B cell (primary cell): Measurements from ENCODE around the gene NFKBIZ. TPM values are rescaled to one million over a fixed set of nuclear protein-coding genes. Genes with fewer than 3 reads are reported as not detected.

Experiments used
- ATAC-seq: fragments of 200-7000 bp; cut with Tn5 transposase; one replicate; pipeline ENCODE4 v1.10.0; 2021; ENCODE audit warnings: low read depth, mild to moderate bottlenecking, moderate number of reproducible peaks, moderate library complexity
- CTCF ChIA-PET: fragments of 350-600 bp; sonication (Branson Sonifier 250); formaldehyde crosslinking; loops from one replicate; lab custom pipeline; 2021; ENCODE audit warnings: antibody characterized with exemption, inconsistent platforms; lab: Charles Lee
- POLR2A ChIA-PET: fragments of 350-600 bp; sonication (Branson Sonifier 250); formaldehyde crosslinking; loops from one replicate; lab custom pipeline; 2021; ENCODE audit warnings: antibody characterized with exemption; lab: Charles Lee
- DNase-seq: peaks from one replicate; pipeline ENCODE4 v3.0.0; 2013
- H2AFZ ChIP-seq: 2 replicates; pipeline ENCODE4 v1.6.1; 2012; ENCODE audit warnings: mild to moderate bottlenecking, low read depth, low read length; ENCODE audit not compliant: insufficient read depth, poor library complexity, severe bottlenecking
- H3K27ac ChIP-seq, 2 donors: 1 replicate in 1 of 2; 2 replicates in 1 of 2; pipeline ENCODE4 v1.5.1; 2012 to 2013; ENCODE audit warnings: low read length in 2 of 2, mild to moderate bottlenecking in 2 of 2, moderate library complexity in 1 of 2
- H3K27me3 ChIP-seq, 4 experiments: fragments of 200-600 bp in 1 of 4; sonication (generic) in 1 of 4; replicated peaks in 1 of 4; 1 replicate in 2 of 4; 2 replicates in 2 of 4; pipeline versions ENCODE4 v1.6.1 to v1.7.0; 2013 to 2016; ENCODE audit warnings: low read length in 3 of 4, mild to moderate bottlenecking in 2 of 4, mixed read lengths in 1 of 4, moderate library complexity in 1 of 4; ENCODE audit not compliant: insufficient read depth in 4 of 4, control insufficient read depth in 3 of 4; ENCODE audit errors: control extremely low read depth in 1 of 4
- H3K36me3 ChIP-seq, 2 experiments: replicated peaks in 1 of 2; 1 replicate in 1 of 2; 2 replicates in 1 of 2; pipeline versions ENCODE4 v1.6.1 to v1.7.1; 2013; ENCODE audit warnings: low read length in 1 of 2; ENCODE audit not compliant: insufficient read depth in 2 of 2, control insufficient read depth in 1 of 2; ENCODE audit errors: control extremely low read depth in 1 of 2, extremely low read depth in 1 of 2
- H3K4me1 ChIP-seq, 2 donors: fragments of 200-600 bp in 1 of 2; sonication (generic) in 1 of 2; 1 replicate in 1 of 2; 2 replicates in 1 of 2; pipeline versions ENCODE4 v1.5.1 to v1.6.1; 2013 to 2017; ENCODE audit warnings: low read length in 2 of 2; ENCODE audit not compliant: control insufficient read depth in 2 of 2, insufficient read depth in 2 of 2
- H3K4me2 ChIP-seq: replicated peaks from 2 replicates; pipeline ENCODE3; 2012; ENCODE audit warnings: mild to moderate bottlenecking, low read depth, low read length; ENCODE audit not compliant: poor library complexity, severe bottlenecking
- H3K4me3 ChIP-seq, 5 experiments: fragments of 200-600 bp in 1 of 5; sonication (generic) in 1 of 5; 1 replicate in 3 of 5; 2 replicates in 2 of 5; pipeline versions ENCODE4 v1.5.1 to v1.7.0; 2011 to 2016; ENCODE audit warnings: low read length in 4 of 5, mild to moderate bottlenecking in 4 of 5, low read depth in 2 of 5, control low read depth in 1 of 5, moderate library complexity in 1 of 5; ENCODE audit not compliant: insufficient read depth in 1 of 5; ENCODE audit errors: control extremely low read depth in 1 of 5, extremely low read depth in 1 of 5
- H3K79me2 ChIP-seq: fragments of 200-600 bp; sonication (generic); one replicate; pipeline ENCODE4 v1.6.0; 2016; ENCODE audit warnings: low read length; ENCODE audit not compliant: control insufficient read depth, insufficient read depth
- H3K9ac ChIP-seq: fragments of 200-600 bp; sonication (generic); 2 replicates; pipeline ENCODE4 v1.6.1; 2017; ENCODE audit warnings: mild to moderate bottlenecking, low read length, moderate library complexity
- H3K9me3 ChIP-seq, 3 donors: one replicate each; pipeline versions ENCODE4 v1.6.1 to v1.7.1; 2013; ENCODE audit warnings: low read length in 2 of 3; ENCODE audit not compliant: control insufficient read depth in 2 of 3, insufficient read depth in 1 of 3; ENCODE audit errors: control extremely low read depth in 1 of 3
- H4K20me1 ChIP-seq: 2 replicates; pipeline ENCODE4 v1.6.0; 2012; ENCODE audit warnings: mild to moderate bottlenecking, low read length; ENCODE audit not compliant: insufficient read depth, control insufficient read depth, poor library complexity, severe bottlenecking
- H3K27ac Mint-ChIP-seq: one replicate; pipeline ENCODE4 v1.8.0; 2021; ENCODE audit warnings: mixed read lengths
- H3K27me3 Mint-ChIP-seq: one replicate; pipeline ENCODE4 v1.8.0; 2021; ENCODE audit warnings: mixed read lengths
- H3K4me1 Mint-ChIP-seq: one replicate; pipeline ENCODE4 v1.8.0; 2021; ENCODE audit warnings: mixed read lengths
- H3K4me3 Mint-ChIP-seq: one replicate; pipeline ENCODE4 v1.8.0; 2021; ENCODE audit warnings: mixed read lengths
- H3K9me3 Mint-ChIP-seq: one replicate; pipeline ENCODE4 v1.8.0; 2022; ENCODE audit warnings: mixed read lengths; ENCODE audit not compliant: insufficient read depth
- EZH2 ChIP-seq: IDR thresholded peaks from 2 replicates; pipeline ENCODE4 v1.6.1; 2012; ENCODE audit warnings: borderline replicate concordance, low read depth, mild to moderate bottlenecking, moderate library complexity, low read length; ENCODE audit not compliant: insufficient read depth, poor library complexity, severe bottlenecking
- WGBS: methylation state at CpG from one replicate; pipeline ENCODE4 v1.1.5; 2013; ENCODE audit warnings: missing lambda C conversion rate; ENCODE audit not compliant: insufficient coverage; 5-methylcytosine and 5-hydroxymethylcytosine counted together
- intact Hi-C: fragments of 100-400 bp; cut with micrococcal nuclease; formaldehyde crosslinking; loops from one replicate; pipeline ENCODE4 v1.10.0; 2022
- polyA plus RNA-seq: library from polyadenylated mRNA; depleted of rRNA; stranded (reverse); fragments of >200 nt; gene quantifications from 2 replicates; pipeline ENCODE4 v1.2.3, GENCODE V29; 2012
- total RNA-seq, 2 donors: library from RNA; stranded (reverse); fragments of 120-200 nt in 1 of 2; gene quantifications; 1 replicate in 1 of 2; 2 replicates in 1 of 2; pipeline versions ENCODE4 v1.2.3 to v1.2.4, GENCODE V29; 2013 to 2022
- TF ChIP-seq, protein P1 (sequence below): fragments of 200-600 bp; IDR thresholded peaks from one replicate; pipeline ENCODE4 v1.8.0; 2022; ENCODE audit warnings: antibody characterized with exemption, mild to moderate bottlenecking

The NFKBIZ gene
- total and polyA plus RNA-seq, 2 donors (not counting 1 experiment from before 2014, with no cell fraction given) = 114 to 157 TPM

GRCh38 chr3:101842935-101843330, 6.4 kb upstream of the NFKBIZ start:
- POLR2A ChIA-PET = no interaction called here
- ATAC-seq = no peak
- H3K36me3 ChIP-seq = no peaks in the 10 kb centered on the region

DNA sequence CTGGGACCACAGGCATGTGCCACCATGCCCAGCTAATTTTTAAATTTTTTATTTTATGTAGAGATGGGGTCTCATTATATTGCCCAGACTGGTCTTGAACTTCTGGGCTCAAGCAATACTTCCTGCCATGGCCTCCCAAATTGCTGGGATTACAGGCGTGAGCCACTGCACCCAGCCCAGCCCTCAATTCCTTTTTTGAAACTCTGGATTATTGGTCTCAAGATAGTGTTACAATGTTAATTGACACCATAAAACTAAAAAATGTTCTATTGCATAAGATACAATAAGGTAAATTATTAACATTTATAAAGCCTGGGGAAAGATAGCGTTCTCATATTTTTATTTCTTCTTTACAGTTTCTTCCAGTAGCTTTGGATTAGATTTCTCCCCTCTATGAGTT, 3.9 kb upstream of the NFKBIZ start:
- H3K27me3 Mint-ChIP-seq = no peaks in the 10 kb centered on the region
- CTCF ChIA-PET = interaction anchor here (0.6 to 4.0 kb wide), 3 partner anchors 17 to 380 kb away, joined by 3 to 19 read pairs (median 4); no protein-coding TSS in a partner anchor

More at GRCh38 chr3:101842935-101843330, 6.4 kb upstream of the NFKBIZ start:
- H3K9me3 ChIP-seq = peaks cover 0 to 5% (median 0%) of the 10 kb centered on the region in 3 donors
- H2AFZ ChIP-seq = no peak overlapping the region
- H3K79me2 ChIP-seq = peaks cover 78% of the 10 kb centered on the region
- H3K27ac ChIP-seq = no peak overlapping the region
- intact Hi-C loops = no loop called here
- no peak overlapping the region for H3K4me3 ChIP-seq
- CTCF ChIA-PET = interaction anchor here (0.9 to 2.2 kb wide), 5 partner anchors 28 to 382 kb away, joined by 4 to 10 read pairs (median 5); no protein-coding TSS in a partner anchor
- H3K27me3 Mint-ChIP-seq = no peaks in the 10 kb centered on the region
- TF ChIP-seq, protein P1, sequence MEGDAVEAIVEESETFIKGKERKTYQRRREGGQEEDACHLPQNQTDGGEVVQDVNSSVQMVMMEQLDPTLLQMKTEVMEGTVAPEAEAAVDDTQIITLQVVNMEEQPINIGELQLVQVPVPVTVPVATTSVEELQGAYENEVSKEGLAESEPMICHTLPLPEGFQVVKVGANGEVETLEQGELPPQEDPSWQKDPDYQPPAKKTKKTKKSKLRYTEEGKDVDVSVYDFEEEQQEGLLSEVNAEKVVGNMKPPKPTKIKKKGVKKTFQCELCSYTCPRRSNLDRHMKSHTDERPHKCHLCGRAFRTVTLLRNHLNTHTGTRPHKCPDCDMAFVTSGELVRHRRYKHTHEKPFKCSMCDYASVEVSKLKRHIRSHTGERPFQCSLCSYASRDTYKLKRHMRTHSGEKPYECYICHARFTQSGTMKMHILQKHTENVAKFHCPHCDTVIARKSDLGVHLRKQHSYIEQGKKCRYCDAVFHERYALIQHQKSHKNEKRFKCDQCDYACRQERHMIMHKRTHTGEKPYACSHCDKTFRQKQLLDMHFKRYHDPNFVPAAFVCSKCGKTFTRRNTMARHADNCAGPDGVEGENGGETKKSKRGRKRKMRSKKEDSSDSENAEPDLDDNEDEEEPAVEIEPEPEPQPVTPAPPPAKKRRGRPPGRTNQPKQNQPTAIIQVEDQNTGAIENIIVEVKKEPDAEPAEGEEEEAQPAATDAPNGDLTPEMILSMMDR = no peak
- no peak for TF ChIP-seq EZH2
- H3K9ac ChIP-seq = no peak overlapping the region
- H3K9me3 Mint-ChIP-seq = peaks cover 3% of the 10 kb centered on the region
- DNase-seq = no peak
- H3K27ac Mint-ChIP-seq = peak overlapping the region; percentile 47
- no peaks in the 10 kb centered on the region for H3K27me3 ChIP-seq
- peak overlapping the region; percentile 8 for H3K4me3 Mint-ChIP-seq
- peaks cover 54% of the 10 kb centered on the region for H3K4me1 Mint-ChIP-seq
- no CpG with 5 or more reads among the region's 3 CpGs for WGBS
- peak overlapping the region; percentile 10 for H3K4me2 ChIP-seq
- peaks cover 18 to 33% of the 10 kb centered on the region in 2 donors for H3K4me1 ChIP-seq
- no peaks in the 10 kb centered on the region for H4K20me1 ChIP-seq

More for the DNA sequence above, 3.9 kb upstream of the NFKBIZ start:
- no peak overlapping the region for H3K4me2 ChIP-seq
- ATAC-seq (no peak), DNase-seq (no peak)
- no peak overlapping the region for H3K4me3 ChIP-seq
- peaks cover 13 to 27% of the 10 kb centered on the region in 2 donors for H3K4me1 ChIP-seq
- no peaks in the 10 kb centered on the region for H3K27me3 ChIP-seq
- no peak overlapping the region for H3K4me3 Mint-ChIP-seq
- no CpG with 5 or more reads among the region's 2 CpGs for WGBS
- no peak overlapping the region for H3K27ac ChIP-seq
- no peaks in the 10 kb centered on the region for H3K36me3 ChIP-seq
- peaks cover 3% of the 10 kb centered on the region for H3K9me3 Mint-ChIP-seq
- peaks cover 7% of the 10 kb centered on the region for H4K20me1 ChIP-seq
- intact Hi-C loops = no loop called here
- POLR2A ChIA-PET = interaction anchor here (0.7 kb wide), 2 partner anchors 18 to 736 kb away, joined by 4 to 7 read pairs; no protein-coding TSS in a partner anchor
- TF ChIP-seq, protein P1 = no peak
- TF ChIP-seq EZH2 = no peak
- H2AFZ ChIP-seq = no peak overlapping the region
- H3K27ac Mint-ChIP-seq = no peak overlapping the region
- H3K4me1 Mint-ChIP-seq = peaks cover 47% of the 10 kb centered on the region
- peaks cover 0 to 5% (median 0%) of the 10 kb centered on the region in 3 donors for H3K9me3 ChIP-seq
- peaks cover 64% of the 10 kb centered on the region for H3K79me2 ChIP-seq
- H3K9ac ChIP-seq = no peak overlapping the region
